Measurements from ENCODE around the gene BPGM. TPM values are rescaled to one million over a fixed set of nuclear protein-coding genes. Genes with fewer than 3 reads are reported as not detected.

The BPGM gene
- total RNA-seq, 1 donor from 2014 or later = 9.1 TPM

GRCh38 chr7:134627109-134627774 is 19.4 kb upstream of the BPGM start:
- Histone ChIP-seq H3K9me3 (no peaks in the 10 kb centered on the region), H3K4me3 (no peak overlapping the region), H3K27ac (no peak overlapping the region), H3K36me3 (no peaks in the 10 kb centered on the region), H3K4me1 (peaks cover 4% of the 10 kb centered on the region), H3K27me3 (no peaks in the 10 kb centered on the region)
- no peak for DNase-seq (ENCODE audit: extremely low spot score in 2 of 2)
- intact Hi-C loops (cut with DNase I) = no loop called here
- TF ChIP-seq POLR2A (IDR thresholded peaks at IDR 0.05) = no peak

GRCh38 chr7:134627775-134628153 is 18.9 kb upstream of the BPGM start:
- intact Hi-C loops (cut with DNase I) = no loop called here
- H3K4me3 ChIP-seq = no peak overlapping the region
- no peak for TF ChIP-seq CTCF (IDR thresholded peaks at IDR 0.05)
- TF ChIP-seq POLR2AphosphoS5 (IDR thresholded peaks at IDR 0.05; ENCODE audit: insufficient read depth in 1 of 2, low read depth in 1 of 2) = no peak
- no peaks in the 10 kb centered on the region for H3K9me3 ChIP-seq
- peaks cover 4% of the 10 kb centered on the region for H3K4me1 ChIP-seq
- H3K27me3 ChIP-seq = no peaks in the 10 kb centered on the region
- DNase-seq (ENCODE audit: extremely low spot score in 2 of 2) = no peak
- no peaks in the 10 kb centered on the region for H3K36me3 ChIP-seq
- H3K27ac ChIP-seq = no peak overlapping the region

GRCh38 chr7:134629445-134629844 is 17.2 kb upstream of the BPGM start:
- intact Hi-C loops (cut with DNase I) = no loop called here
- TF ChIP-seq POLR2A (IDR thresholded peaks at IDR 0.05) (no peak), POLR2AphosphoS5 (IDR thresholded peaks at IDR 0.05; ENCODE audit: insufficient read depth in 1 of 2, low read depth in 1 of 2) (no peak), CTCF (IDR thresholded peaks at IDR 0.05) (no peak)

GRCh38 chr7:134630237-134630636 is 16.4 kb upstream of the BPGM start:
- no peak overlapping the region for H3K27ac ChIP-seq

More at GRCh38 chr7:134629445-134629844, 17.2 kb upstream of the BPGM start:
- no peaks in the 10 kb centered on the region for H3K27me3 ChIP-seq
- H3K27ac ChIP-seq = no peak overlapping the region
- DNase-seq (ENCODE audit: extremely low spot score in 2 of 2) = no peak
- H3K4me3 ChIP-seq = no peak overlapping the region
- H3K9me3 ChIP-seq = no peaks in the 10 kb centered on the region
- peaks cover 4% of the 10 kb centered on the region for H3K4me1 ChIP-seq
- H3K36me3 ChIP-seq = no peaks in the 10 kb centered on the region

GRCh38 chr7:134630893-134631292 is 15.8 kb upstream of the BPGM start:
- intact Hi-C loops (cut with DNase I) = no loop called here
- no peaks in the 10 kb centered on the region for H3K9me3 ChIP-seq

More at GRCh38 chr7:134630237-134630636, 16.4 kb upstream of the BPGM start:
- TF ChIP-seq CTCF (IDR thresholded peaks at IDR 0.05) = no peak
- no peak for TF ChIP-seq POLR2AphosphoS5 (IDR thresholded peaks at IDR 0.05; ENCODE audit: insufficient read depth in 1 of 2, low read depth in 1 of 2)
- TF ChIP-seq POLR2A (IDR thresholded peaks at IDR 0.05) = no peak
- Histone ChIP-seq H3K4me1 (peaks cover under 1% of the 10 kb centered on the region), H3K36me3 (no peaks in the 10 kb centered on the region), H3K4me3 (no peak overlapping the region), H3K27me3 (no peaks in the 10 kb centered on the region), H3K9me3 (no peaks in the 10 kb centered on the region)
- intact Hi-C loops (cut with DNase I) = no loop called here
- DNase-seq (ENCODE audit: extremely low spot score in 2 of 2) = no peak

More at GRCh38 chr7:134630893-134631292, 15.8 kb upstream of the BPGM start:
- DNase-seq (ENCODE audit: extremely low spot score in 2 of 2) = no peak
- no peak overlapping the region for H3K4me3 ChIP-seq
- H3K27ac ChIP-seq = no peak overlapping the region
- no peak for TF ChIP-seq POLR2AphosphoS5 (IDR thresholded peaks at IDR 0.05; ENCODE audit: insufficient read depth in 1 of 2, low read depth in 1 of 2)
- no peak for TF ChIP-seq CTCF (IDR thresholded peaks at IDR 0.05)
- no peak for TF ChIP-seq POLR2A (IDR thresholded peaks at IDR 0.05)
- H3K4me1 ChIP-seq = no peaks in the 10 kb centered on the region
- no peaks in the 10 kb centered on the region for H3K27me3 ChIP-seq
- H3K36me3 ChIP-seq = no peaks in the 10 kb centered on the region
